ENCODE results near the gene HBZ. TPM values are rescaled to one million over a fixed set of nuclear protein-coding genes. Genes with fewer than 3 reads are reported as not detected.
"Not testable (repeated sequence)": the region's sequence is repeated elsewhere in the genome, so short reads cannot be mapped to it uniquely, and the experiment has no call there.

The HBZ gene
- total RNA-seq, 2 donors from 2014 or later, result not detected

- no peaks in the 10 kb centered on the region for H3K27me3 ChIP-seq
- H3K9me3 ChIP-seq, result no peaks in the 10 kb centered on the region
- WGBS, 2 donors, result 32 to 40% methylated on average over 5 to 9 of the region's 9 CpGs
- no peak overlapping the region for H3K4me3 ChIP-seq
- intact Hi-C loops (cut with DNase I), result no loop called here
- ATAC-seq, result no peak
- no peak for TF ChIP-seq CTCF (IDR thresholded peaks at IDR 0.05)
- no peak for TF ChIP-seq POLR2A (IDR thresholded peaks at IDR 0.05)
- no peaks in the 10 kb centered on the region for H3K36me3 ChIP-seq (replicated peaks in 1 of 2; ENCODE audit: insufficient read depth in 1 of 2, low read depth in 2 of 2)
- DNase-seq, result no peak
- H3K27ac ChIP-seq, result no peak overlapping the region
- no peaks in the 10 kb centered on the region for H3K4me1 ChIP-seq
Observed at GRCh38 chr16:149024-149660, 3.3 kb upstream of the HBZ start.

GRCh38 chr16:153129-153521 is 681 bp downstream of the HBZ start:
- H3K36me3 ChIP-seq (replicated peaks in 1 of 2; ENCODE audit: insufficient read depth in 1 of 2, low read depth in 2 of 2); DNase-seq; H3K27me3 ChIP-seq; H3K9me3 ChIP-seq; H3K4me3 ChIP-seq; H3K27ac ChIP-seq; intact Hi-C loops (cut with DNase I): not testable (repeated sequence)
- peaks cover 10% of the 10 kb centered on the region for H3K4me1 ChIP-seq
- ATAC-seq, result peak; percentile 19
- 51 to 67% methylated on average over 5 of the region's 6 CpGs for WGBS, 2 donors

GRCh38 chr16:153550-154216 is 1.2 kb downstream of the HBZ start:
- intact Hi-C loops (cut with DNase I); H3K27me3 ChIP-seq; H3K27ac ChIP-seq; H3K9me3 ChIP-seq; H3K36me3 ChIP-seq (replicated peaks in 1 of 2; ENCODE audit: insufficient read depth in 1 of 2, low read depth in 2 of 2); DNase-seq; H3K4me3 ChIP-seq: not testable (repeated sequence)
- peaks cover 10% of the 10 kb centered on the region for H3K4me1 ChIP-seq
- WGBS, 2 donors, result no CpG with 5 or more reads among the region's 74 CpGs
- peak; percentile 24 for ATAC-seq

GRCh38 chr16:154217-155030 is 2.0 kb downstream of the HBZ start:
- Histone ChIP-seq H3K4me1 (peaks cover 10% of the 10 kb centered on the region), H3K4me3 (peak overlapping the region; percentile 22 to 30), H3K36me3 (replicated peaks in 1 of 2; ENCODE audit: insufficient read depth in 1 of 2, low read depth in 2 of 2) (no peaks in the 10 kb centered on the region), H3K27ac (no peak overlapping the region), H3K27me3 (no peaks in the 10 kb centered on the region), H3K9me3 (no peaks in the 10 kb centered on the region)
- intact Hi-C loops (cut with DNase I), result no loop called here
- ATAC-seq (peak; percentile 43), DNase-seq (peak in 3 of 4 donors; percentile 14 to 36 (median 26))
- 1 to 2% methylated on average over 23 to 40 of the region's 59 CpGs for WGBS, 2 donors
- TF ChIP-seq CTCF (IDR thresholded peaks at IDR 0.05) (no peak), POLR2A (IDR thresholded peaks at IDR 0.05) (no peak)

GRCh38 chr16:155031-155398 is 2.6 kb downstream of the HBZ start:
- Histone ChIP-seq H3K4me1 (peaks cover 10% of the 10 kb centered on the region), H3K9me3 (no peaks in the 10 kb centered on the region), H3K36me3 (replicated peaks in 1 of 2; ENCODE audit: insufficient read depth in 1 of 2, low read depth in 2 of 2) (no peaks in the 10 kb centered on the region), H3K27me3 (no peaks in the 10 kb centered on the region), H3K4me3 (no peak overlapping the region), H3K27ac (no peak overlapping the region)
- intact Hi-C loops (cut with DNase I), result no loop called here
- TF ChIP-seq CTCF (IDR thresholded peaks at IDR 0.05) (no peak), POLR2A (IDR thresholded peaks at IDR 0.05) (no peak)
- ATAC-seq, result no peak
- WGBS, 2 donors, result 52 to 54% methylated on average over 7 of the region's 7 CpGs
- no peak for DNase-seq
